ENCODE data around the gene SLC24A3. TPM values are rescaled to one million over a fixed set of nuclear protein-coding genes. Genes with fewer than 3 reads are reported as not detected.

The SLC24A3 gene
- total RNA-seq, 1 experiment from 2014 or later: 0.14 TPM

DNA sequence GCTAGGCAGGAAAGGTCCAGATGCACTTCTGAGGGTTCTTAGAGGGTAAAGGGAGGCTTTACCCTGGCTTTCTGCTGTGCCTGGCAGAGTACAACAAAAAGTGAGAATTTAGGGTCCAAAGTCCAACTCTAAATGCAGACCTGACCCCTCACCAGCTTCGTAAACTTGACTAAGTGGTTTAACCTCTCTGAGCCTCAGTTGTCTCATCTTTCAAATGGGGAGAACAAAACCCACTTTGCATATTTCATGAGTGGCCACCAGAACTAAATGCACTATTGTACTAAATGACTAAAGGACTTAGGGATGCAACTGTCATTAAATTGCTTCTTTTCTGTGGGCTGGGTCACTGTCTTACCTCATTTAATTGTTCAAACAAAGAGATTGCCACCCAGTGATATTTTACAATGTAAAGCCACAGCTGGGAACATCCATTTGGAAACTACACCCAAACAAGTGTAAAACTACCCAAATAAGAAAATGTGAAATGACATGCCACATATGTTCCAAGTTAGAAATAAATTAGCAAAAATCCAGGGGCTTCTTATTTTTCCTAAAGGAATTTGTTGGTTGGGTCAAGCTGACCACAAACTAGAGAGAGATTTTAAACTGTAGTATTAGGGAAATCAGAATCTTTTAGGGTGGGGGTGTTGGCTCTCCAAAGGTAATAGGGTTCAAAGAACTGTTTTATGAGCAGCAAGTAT lies 497.3 kb downstream of the SLC24A3 start:
- H3K4me3 Mint-ChIP-seq (ENCODE audit: unreplicated experiment): no peak overlapping the region
- no peak for DNase-seq
- Histone ChIP-seq H3K27me3 (replicated peaks; ENCODE audit: control insufficient read depth, insufficient read depth, low read length) (no peaks in the 10 kb centered on the region), H3K4me3 (ENCODE audit: low read depth, low read length) (no peak overlapping the region), H3K4me1 (peaks cover 33% of the 10 kb centered on the region), H3K9me3 (no peaks in the 10 kb centered on the region), H3K36me3 (ENCODE audit: control insufficient read depth, insufficient read depth, low read length) (no peaks in the 10 kb centered on the region)
- H3K36me3 Mint-ChIP-seq (ENCODE audit: insufficient read depth, unreplicated experiment): no peaks in the 10 kb centered on the region
- peaks cover 16% of the 10 kb centered on the region for H3K4me1 Mint-ChIP-seq (ENCODE audit: low read depth, unreplicated experiment)
- CTCF ChIA-PET: no interaction called here
- no peaks in the 10 kb centered on the region for H3K9me3 Mint-ChIP-seq (ENCODE audit: unreplicated experiment)
- no peak overlapping the region for H3K27ac Mint-ChIP-seq (ENCODE audit: unreplicated experiment)
- intact Hi-C loops (cut with micrococcal nuclease; ENCODE audit: unreplicated experiment): no loop called here
- no peaks in the 10 kb centered on the region for H3K27me3 Mint-ChIP-seq (ENCODE audit: insufficient read depth, unreplicated experiment)
- POLR2A ChIA-PET: no interaction called here
- TF ChIP-seq, protein P1, sequence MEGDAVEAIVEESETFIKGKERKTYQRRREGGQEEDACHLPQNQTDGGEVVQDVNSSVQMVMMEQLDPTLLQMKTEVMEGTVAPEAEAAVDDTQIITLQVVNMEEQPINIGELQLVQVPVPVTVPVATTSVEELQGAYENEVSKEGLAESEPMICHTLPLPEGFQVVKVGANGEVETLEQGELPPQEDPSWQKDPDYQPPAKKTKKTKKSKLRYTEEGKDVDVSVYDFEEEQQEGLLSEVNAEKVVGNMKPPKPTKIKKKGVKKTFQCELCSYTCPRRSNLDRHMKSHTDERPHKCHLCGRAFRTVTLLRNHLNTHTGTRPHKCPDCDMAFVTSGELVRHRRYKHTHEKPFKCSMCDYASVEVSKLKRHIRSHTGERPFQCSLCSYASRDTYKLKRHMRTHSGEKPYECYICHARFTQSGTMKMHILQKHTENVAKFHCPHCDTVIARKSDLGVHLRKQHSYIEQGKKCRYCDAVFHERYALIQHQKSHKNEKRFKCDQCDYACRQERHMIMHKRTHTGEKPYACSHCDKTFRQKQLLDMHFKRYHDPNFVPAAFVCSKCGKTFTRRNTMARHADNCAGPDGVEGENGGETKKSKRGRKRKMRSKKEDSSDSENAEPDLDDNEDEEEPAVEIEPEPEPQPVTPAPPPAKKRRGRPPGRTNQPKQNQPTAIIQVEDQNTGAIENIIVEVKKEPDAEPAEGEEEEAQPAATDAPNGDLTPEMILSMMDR (IDR thresholded peaks at IDR 0.05; ENCODE audit: insufficient read depth in 1 of 2, low read depth in 1 of 2, low read length in 1 of 2, severe bottlenecking in 1 of 2, unreplicated experiment in 1 of 2): no peak
- BruUV-seq (replicated peaks): no TSS peak

DNA sequence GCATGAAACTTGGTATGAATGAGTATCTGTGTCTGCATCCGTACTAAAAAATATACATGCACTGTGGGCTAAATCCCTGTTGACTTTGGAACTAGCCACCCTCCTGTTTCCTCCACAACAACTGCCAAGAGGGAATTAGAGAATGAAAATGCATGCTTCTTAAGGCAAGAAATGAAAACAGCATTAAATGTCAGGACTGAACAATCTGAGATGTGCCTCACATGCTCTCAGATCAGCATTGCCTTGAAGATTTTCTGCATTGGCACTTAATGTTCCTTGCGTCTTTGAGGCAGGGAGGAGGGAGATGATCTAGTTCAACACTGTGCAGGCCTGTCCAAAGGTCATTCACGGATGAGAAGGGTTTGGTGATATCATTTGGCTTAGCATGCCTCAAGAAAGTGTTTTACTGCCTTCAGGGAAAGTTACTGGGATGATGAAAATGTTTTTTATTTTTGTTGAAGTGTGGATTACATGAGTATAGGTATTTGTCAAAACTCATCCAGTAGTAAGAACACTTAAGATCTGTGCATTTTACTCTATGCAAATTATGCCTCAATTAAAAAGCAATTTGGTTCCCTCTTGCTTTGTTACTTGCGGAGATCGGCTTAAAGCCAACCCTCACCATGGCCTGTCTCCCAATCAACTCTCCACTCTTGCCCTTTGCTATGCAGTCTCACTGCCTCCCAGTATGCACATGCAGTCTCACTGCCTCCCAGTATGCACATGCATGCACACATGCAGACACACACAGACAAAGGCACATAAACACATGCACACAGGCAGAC lies 498.1 kb downstream of the SLC24A3 start:
- no peaks in the 10 kb centered on the region for H3K9me3 Mint-ChIP-seq (ENCODE audit: unreplicated experiment)
- no TSS peak for BruUV-seq (replicated peaks)
- H3K9me3 ChIP-seq: peaks cover under 1% of the 10 kb centered on the region; the same call in 1 of the 2 replicates
- no peaks in the 10 kb centered on the region for H3K36me3 ChIP-seq (ENCODE audit: control insufficient read depth, insufficient read depth, low read length)
- no peaks in the 10 kb centered on the region for H3K27me3 Mint-ChIP-seq (ENCODE audit: insufficient read depth, unreplicated experiment)
- peak overlapping the region; percentile 17 for H3K4me3 Mint-ChIP-seq (ENCODE audit: unreplicated experiment)
- DNase-seq: peak; percentile 34 to 58
- no peak overlapping the region for H3K27ac Mint-ChIP-seq (ENCODE audit: unreplicated experiment)
- peaks cover 20% of the 10 kb centered on the region for H3K4me1 Mint-ChIP-seq (ENCODE audit: low read depth, unreplicated experiment)
- peaks cover 40% of the 10 kb centered on the region for H3K4me1 ChIP-seq
- H3K4me3 ChIP-seq (ENCODE audit: low read depth, low read length): no peak overlapping the region
- ChIA-PET CTCF (no interaction called here), POLR2A (no interaction called here)
- no peaks in the 10 kb centered on the region for H3K36me3 Mint-ChIP-seq (ENCODE audit: insufficient read depth, unreplicated experiment)
- no peaks in the 10 kb centered on the region for H3K27me3 ChIP-seq (replicated peaks; ENCODE audit: control insufficient read depth, insufficient read depth, low read length)
- intact Hi-C loops (cut with micrococcal nuclease; ENCODE audit: unreplicated experiment): no loop called here
- TF ChIP-seq, protein P1 (IDR thresholded peaks at IDR 0.05; ENCODE audit: insufficient read depth in 1 of 2, low read depth in 1 of 2, low read length in 1 of 2, severe bottlenecking in 1 of 2, unreplicated experiment in 1 of 2): no peak

DNA sequence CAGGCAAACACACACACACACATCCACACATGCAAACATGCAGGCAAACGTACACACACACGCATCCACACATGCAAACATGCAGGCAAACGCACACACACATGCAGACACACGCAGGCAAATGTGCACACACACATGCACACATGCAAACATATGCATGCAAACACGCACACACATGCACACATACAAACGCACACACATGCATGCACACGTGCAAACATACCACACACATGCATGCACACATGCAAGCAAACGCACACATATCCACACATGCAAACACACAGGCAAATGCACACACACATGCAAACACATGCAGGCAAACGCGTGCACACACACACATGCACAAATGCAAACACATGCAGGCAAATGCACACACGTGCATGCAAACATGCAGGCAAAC lies 498.7 kb downstream of the SLC24A3 start:
- TF ChIP-seq, protein P1 (IDR thresholded peaks at IDR 0.05; ENCODE audit: insufficient read depth in 1 of 2, low read depth in 1 of 2, low read length in 1 of 2, severe bottlenecking in 1 of 2, unreplicated experiment in 1 of 2): no peak
- H3K4me1 Mint-ChIP-seq (ENCODE audit: low read depth, unreplicated experiment): peaks cover 20% of the 10 kb centered on the region
- H3K4me3 Mint-ChIP-seq (ENCODE audit: unreplicated experiment): peak overlapping the region; percentile 17
- no peaks in the 10 kb centered on the region for H3K27me3 ChIP-seq (replicated peaks; ENCODE audit: control insufficient read depth, insufficient read depth, low read length)
- peaks cover 42% of the 10 kb centered on the region for H3K4me1 ChIP-seq
- no peak overlapping the region for H3K27ac Mint-ChIP-seq (ENCODE audit: unreplicated experiment)
- BruUV-seq (replicated peaks): no TSS peak
- no peaks in the 10 kb centered on the region for H3K36me3 ChIP-seq (ENCODE audit: control insufficient read depth, insufficient read depth, low read length)
- no peaks in the 10 kb centered on the region for H3K9me3 Mint-ChIP-seq (ENCODE audit: unreplicated experiment)
- POLR2A ChIA-PET: no interaction called here
- no peaks in the 10 kb centered on the region for H3K36me3 Mint-ChIP-seq (ENCODE audit: insufficient read depth, unreplicated experiment)
- CTCF ChIA-PET: no interaction called here
- no peak for DNase-seq
- no peaks in the 10 kb centered on the region for H3K27me3 Mint-ChIP-seq (ENCODE audit: insufficient read depth, unreplicated experiment)
- intact Hi-C loops (cut with micrococcal nuclease; ENCODE audit: unreplicated experiment): no loop called here
- H3K4me3 ChIP-seq (ENCODE audit: low read depth, low read length): no peak overlapping the region
- peaks cover 7% of the 10 kb centered on the region; the same call in 1 of the 2 replicates for H3K9me3 ChIP-seq
